DND-41 (cell line): ENCODE measurements around the gene ANKFN1.

ENCODE experiments used
- CTCF ChIP-seq: IDR thresholded peaks from 2 replicates; pipeline ENCODE4 v1.5.1; 2012; ENCODE audit warnings: borderline replicate concordance, low read length, moderate library complexity, mild to moderate bottlenecking; ENCODE audit not compliant: poor library complexity, severe bottlenecking; ENCODE audit errors: extremely low read depth
- EZH2 ChIP-seq: IDR thresholded peaks from 3 replicates; pipeline ENCODE4 v1.6.1; 2012; ENCODE audit warnings: borderline replicate concordance, low read depth, mild to moderate bottlenecking, moderate library complexity, low read length, inconsistent platforms; ENCODE audit not compliant: severe bottlenecking

DNA sequence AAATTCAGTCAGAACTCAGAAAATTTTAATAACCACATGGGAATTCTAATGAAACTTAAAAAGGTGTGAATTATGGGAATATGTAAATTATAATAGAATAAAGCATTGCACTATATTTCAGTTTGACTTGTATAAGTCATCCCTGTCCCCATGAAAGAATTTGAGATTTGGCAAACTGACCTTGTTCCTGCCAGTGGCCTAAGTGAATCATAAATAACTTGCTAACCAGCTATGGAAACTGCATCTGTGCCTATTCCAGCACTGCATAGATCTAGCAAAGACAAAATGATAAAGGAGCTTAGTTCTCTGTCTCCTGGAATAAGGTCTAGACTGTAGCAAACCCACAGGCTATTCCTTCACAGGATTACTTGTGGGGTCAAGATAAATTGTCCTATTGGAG is 333.5 kb downstream of the ANKFN1 start:
- no peak for TF ChIP-seq CTCF
- TF ChIP-seq EZH2, result no peak
